Heart left ventricle (tissue), 13 donors: ENCODE data around the gene PARD3B.

Experiments used
- POLR2A ChIP-seq, 2 donors: fragments of 450-650 bp; IDR thresholded peaks; one replicate each; pipeline ENCODE4 v1.6.1; 2017; ENCODE audit warnings: antibody characterized with exemption in 2 of 2, mild to moderate bottlenecking in 2 of 2, moderate library complexity in 2 of 2
- TF ChIP-seq, protein P1 (sequence below), 12 donors: fragments of 200-600 bp; sonication (generic) in 4 of 12; IDR thresholded peaks; one replicate each; pipeline versions ENCODE4 v1.5.0 to v1.8.0; 2018 to 2022; ENCODE audit warnings: antibody characterized with exemption in 12 of 12, mild to moderate bottlenecking in 5 of 12
- donor health status: ischemic (EF 13 %, LVEDD 7.1; RV severe dilation, severe dysfunction).
- donor health status: DM: no; HTN: yes; CAD: no.
- donor health status: DM: no; HTN: no; CAD: no.
- donor health status: ischemic (EF 25% LVEDD 6.9; RV normal size, moderate dysfunction).
- donor health status: ischemic (EF 25% LVEDD 5.7; RV mildly dilated, moderate dysfunction).
- donor health status: ischemic (EF 35%, LVEDD 5.7; RV mildly dilated, moderate dysfunction).
- donor health status: nonischemic (EF 11% LVEDD 7.7; RV severe dilation, severe dysfunction).
- donor health status: DM: yes; HTN: yes; CAD: no.
- donor health status: PGD.
- donor health status: ischemic (EF 29% LVEDD 5.4; RV normal size, mild dysfunction).
- donor health status: nonischemic (EF 23%, LVEDD 6.1; RV moderate dilation, normal function).

DNA sequence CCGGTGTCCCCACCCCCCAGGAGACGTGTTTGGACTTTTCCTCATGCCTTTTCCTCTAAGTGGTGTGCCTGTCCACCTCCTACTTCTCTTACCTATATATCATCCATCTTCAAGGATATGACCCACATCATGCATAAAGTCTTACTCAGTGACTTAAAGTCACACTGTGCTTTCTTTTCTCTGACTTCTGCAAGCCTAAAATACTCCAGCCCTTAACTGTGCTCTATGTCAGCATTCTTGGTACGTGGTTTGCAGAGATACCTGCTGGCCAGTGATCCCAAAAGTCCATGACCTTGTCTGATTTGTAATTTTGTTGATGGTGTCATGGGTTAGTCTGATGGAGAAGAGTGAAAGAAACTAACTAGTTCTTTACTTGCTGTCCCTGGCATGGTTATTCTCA lies 743.4 kb downstream of the PARD3B start:
- TF ChIP-seq, protein P1, sequence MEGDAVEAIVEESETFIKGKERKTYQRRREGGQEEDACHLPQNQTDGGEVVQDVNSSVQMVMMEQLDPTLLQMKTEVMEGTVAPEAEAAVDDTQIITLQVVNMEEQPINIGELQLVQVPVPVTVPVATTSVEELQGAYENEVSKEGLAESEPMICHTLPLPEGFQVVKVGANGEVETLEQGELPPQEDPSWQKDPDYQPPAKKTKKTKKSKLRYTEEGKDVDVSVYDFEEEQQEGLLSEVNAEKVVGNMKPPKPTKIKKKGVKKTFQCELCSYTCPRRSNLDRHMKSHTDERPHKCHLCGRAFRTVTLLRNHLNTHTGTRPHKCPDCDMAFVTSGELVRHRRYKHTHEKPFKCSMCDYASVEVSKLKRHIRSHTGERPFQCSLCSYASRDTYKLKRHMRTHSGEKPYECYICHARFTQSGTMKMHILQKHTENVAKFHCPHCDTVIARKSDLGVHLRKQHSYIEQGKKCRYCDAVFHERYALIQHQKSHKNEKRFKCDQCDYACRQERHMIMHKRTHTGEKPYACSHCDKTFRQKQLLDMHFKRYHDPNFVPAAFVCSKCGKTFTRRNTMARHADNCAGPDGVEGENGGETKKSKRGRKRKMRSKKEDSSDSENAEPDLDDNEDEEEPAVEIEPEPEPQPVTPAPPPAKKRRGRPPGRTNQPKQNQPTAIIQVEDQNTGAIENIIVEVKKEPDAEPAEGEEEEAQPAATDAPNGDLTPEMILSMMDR (IDR thresholded peaks at IDR 0.05), result no peak
- TF ChIP-seq POLR2A (IDR thresholded peaks at IDR 0.05), result no peak
